ENCODE data around the gene TSPAN9.

TSPAN9 gene

DNA sequence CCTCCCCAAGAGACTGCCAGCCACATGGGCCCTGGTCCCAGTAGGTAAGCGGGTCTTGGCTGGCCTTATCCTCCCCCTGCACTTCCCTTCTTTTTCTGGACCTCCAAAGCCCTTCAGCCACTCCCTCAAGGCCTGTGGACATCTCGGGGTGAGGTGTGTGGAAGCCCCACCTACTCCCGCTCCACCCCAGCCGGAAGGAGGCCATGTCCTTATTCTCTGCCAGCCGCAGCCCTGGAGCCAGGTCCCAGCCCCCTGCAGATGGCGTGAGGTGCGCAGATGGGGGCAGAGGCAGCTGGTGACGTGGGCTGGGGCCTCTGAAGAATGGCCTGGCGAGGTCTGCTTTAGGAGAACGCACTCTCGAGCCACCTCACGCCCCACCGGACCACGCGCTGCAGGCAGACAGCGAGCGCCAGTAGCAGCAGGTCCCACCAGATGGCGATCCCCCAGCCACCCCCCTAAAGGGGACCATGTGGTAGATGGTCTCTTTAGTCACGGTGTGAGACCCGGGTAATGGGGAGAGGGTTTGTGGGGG, 167.1 kb downstream of the TSPAN9 start:
- Histone ChIP-seq H3K36me3 (ENCODE audit: control insufficient read depth, insufficient read depth, low read length) (no peaks in the 10 kb centered on the region), H3K9ac (ENCODE audit: low read depth, low read length) (no peak overlapping the region), H3K4me1 (ENCODE audit: control insufficient read depth, insufficient read depth, low read length) (no peaks in the 10 kb centered on the region), H3K4me3 (ENCODE audit: low read depth, low read length) (no peak overlapping the region), H3K27me3 (ENCODE audit: control insufficient read depth, insufficient read depth, low read length) (no peaks in the 10 kb centered on the region), H3K9me3 (ENCODE audit: control insufficient read depth, insufficient read depth, low read length) (no peaks in the 10 kb centered on the region)

DNA sequence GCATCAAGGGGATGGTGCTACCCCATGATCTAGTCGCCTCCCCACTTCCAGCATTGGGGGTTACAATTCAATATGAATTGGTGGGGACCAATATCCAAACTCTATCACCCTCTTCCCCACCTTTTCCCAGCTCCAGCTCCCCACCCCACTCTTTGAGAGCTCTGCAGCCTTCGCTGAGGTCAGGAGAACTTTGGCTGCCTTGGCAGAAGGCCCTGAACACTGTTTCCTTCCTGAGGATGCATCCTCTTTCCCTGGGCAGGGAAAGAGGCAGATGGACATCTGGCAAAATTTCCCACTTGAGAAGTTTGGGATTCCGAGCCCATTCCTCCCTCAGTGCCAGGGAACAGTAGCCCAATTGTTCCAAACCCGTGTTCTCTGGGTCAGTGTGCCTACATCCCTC, 169.1 kb downstream of the TSPAN9 start:
- Histone ChIP-seq H3K4me1 (ENCODE audit: control insufficient read depth, insufficient read depth, low read length) (no peaks in the 10 kb centered on the region), H3K9me3 (ENCODE audit: control insufficient read depth, insufficient read depth, low read length) (no peaks in the 10 kb centered on the region), H3K4me3 (ENCODE audit: low read depth, low read length) (no peak overlapping the region), H3K27me3 (ENCODE audit: control insufficient read depth, insufficient read depth, low read length) (no peaks in the 10 kb centered on the region), H3K36me3 (ENCODE audit: control insufficient read depth, insufficient read depth, low read length) (no peaks in the 10 kb centered on the region), H3K9ac (ENCODE audit: low read depth, low read length) (no peak overlapping the region)

DNA sequence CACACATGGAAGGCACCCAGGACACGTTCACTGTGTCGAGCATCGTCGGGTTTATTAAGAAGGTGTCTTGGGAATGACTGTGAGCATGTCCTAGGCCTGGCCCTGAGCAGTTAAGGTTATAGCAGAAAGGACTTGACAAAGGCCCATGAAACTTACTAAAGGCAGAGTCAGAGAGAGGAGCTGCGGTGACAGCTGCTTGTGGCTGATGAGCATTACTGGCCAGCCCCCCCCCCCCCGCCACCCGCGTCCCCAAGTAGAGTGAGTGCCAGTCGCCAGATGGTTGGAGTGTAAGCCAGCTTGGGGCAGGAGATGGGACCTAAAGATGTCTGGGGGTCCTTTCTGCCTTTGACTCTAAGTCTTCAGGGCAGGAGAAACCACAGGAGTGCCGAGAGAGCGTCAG, 169.9 kb downstream of the TSPAN9 start:
- no peaks in the 10 kb centered on the region for H3K9me3 ChIP-seq (ENCODE audit: control insufficient read depth, insufficient read depth, low read length)
- no peaks in the 10 kb centered on the region for H3K36me3 ChIP-seq (ENCODE audit: control insufficient read depth, insufficient read depth, low read length)
- H3K4me1 ChIP-seq (ENCODE audit: control insufficient read depth, insufficient read depth, low read length) = no peaks in the 10 kb centered on the region
- H3K9ac ChIP-seq (ENCODE audit: low read depth, low read length) = no peak overlapping the region
- no peak overlapping the region for H3K4me3 ChIP-seq (ENCODE audit: low read depth, low read length)
- H3K27me3 ChIP-seq (ENCODE audit: control insufficient read depth, insufficient read depth, low read length) = no peaks in the 10 kb centered on the region

DNA sequence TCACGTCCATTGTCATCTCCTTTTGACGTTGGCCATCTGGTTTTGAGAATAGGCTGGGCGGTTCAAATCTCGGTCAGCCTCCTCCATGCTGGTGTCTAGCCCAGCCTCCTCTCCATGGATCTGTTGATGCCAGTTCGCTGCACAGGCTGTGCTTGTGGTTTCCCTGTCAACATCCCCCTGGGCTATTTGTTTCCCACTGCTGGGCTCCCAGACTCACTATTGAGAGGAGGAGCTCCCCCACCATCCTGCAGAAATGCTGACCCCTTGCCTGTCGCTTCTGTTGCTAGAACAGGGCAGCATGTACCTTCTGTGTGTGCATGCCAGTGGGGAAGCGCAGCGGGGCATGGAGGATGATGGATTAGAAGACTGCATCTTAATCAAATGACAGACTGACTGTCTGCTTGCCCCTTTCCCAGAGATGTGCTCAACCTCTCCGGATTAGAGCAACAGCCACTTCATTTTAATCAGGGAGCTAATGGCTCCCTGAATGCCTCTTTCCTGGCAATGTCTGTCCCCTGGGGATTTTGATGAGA, 170.5 kb downstream of the TSPAN9 start:
- H3K36me3 ChIP-seq (ENCODE audit: control insufficient read depth, insufficient read depth, low read length) = no peaks in the 10 kb centered on the region
- no peak overlapping the region for H3K4me3 ChIP-seq (ENCODE audit: low read depth, low read length)
- H3K4me1 ChIP-seq (ENCODE audit: control insufficient read depth, insufficient read depth, low read length) = no peaks in the 10 kb centered on the region
- H3K9ac ChIP-seq (ENCODE audit: low read depth, low read length) = no peak overlapping the region
- no peaks in the 10 kb centered on the region for H3K27me3 ChIP-seq (ENCODE audit: control insufficient read depth, insufficient read depth, low read length)
- H3K9me3 ChIP-seq (ENCODE audit: control insufficient read depth, insufficient read depth, low read length) = no peaks in the 10 kb centered on the region

DNA sequence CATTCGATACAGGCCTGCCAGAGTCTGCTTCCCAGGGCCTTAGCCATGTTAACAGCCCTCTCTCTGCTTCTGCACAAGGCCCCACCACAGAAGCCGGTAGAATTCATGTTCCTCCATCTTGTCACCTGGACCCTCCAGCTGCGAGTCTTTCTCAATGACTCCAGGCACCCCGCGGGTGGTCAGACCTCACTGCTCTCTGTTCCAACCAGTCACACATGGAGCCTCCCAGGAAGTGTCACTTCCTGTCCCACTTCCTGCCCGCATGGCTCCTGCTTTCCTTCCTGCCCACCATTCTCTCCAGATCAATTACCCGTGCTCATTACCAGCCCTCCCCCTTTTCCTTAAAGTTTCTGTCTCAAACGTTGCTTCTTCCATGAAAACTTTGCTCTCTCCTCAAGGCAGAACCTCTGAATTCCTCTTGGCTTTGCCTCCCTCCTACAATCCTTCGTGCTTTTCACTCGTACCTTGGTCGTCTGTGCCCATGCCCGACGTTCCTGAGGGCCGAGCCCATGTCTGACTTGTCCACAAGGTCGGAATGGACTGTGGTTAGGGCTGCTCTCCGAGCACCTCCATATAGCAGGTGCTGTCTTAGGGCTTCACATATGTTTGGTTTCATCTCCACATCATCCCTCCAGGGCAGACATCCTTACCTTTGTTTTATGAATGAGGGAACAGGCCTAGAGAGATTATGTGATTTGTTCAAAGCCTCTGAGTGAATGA, 172.1 kb downstream of the TSPAN9 start:
- Histone ChIP-seq H3K27me3 (ENCODE audit: control insufficient read depth, insufficient read depth, low read length) (no peaks in the 10 kb centered on the region), H3K36me3 (ENCODE audit: control insufficient read depth, insufficient read depth, low read length) (no peaks in the 10 kb centered on the region), H3K9ac (ENCODE audit: low read depth, low read length) (no peak overlapping the region), H3K4me1 (ENCODE audit: control insufficient read depth, insufficient read depth, low read length) (no peaks in the 10 kb centered on the region), H3K9me3 (ENCODE audit: control insufficient read depth, insufficient read depth, low read length) (no peaks in the 10 kb centered on the region), H3K4me3 (ENCODE audit: low read depth, low read length) (no peak overlapping the region)

DNA sequence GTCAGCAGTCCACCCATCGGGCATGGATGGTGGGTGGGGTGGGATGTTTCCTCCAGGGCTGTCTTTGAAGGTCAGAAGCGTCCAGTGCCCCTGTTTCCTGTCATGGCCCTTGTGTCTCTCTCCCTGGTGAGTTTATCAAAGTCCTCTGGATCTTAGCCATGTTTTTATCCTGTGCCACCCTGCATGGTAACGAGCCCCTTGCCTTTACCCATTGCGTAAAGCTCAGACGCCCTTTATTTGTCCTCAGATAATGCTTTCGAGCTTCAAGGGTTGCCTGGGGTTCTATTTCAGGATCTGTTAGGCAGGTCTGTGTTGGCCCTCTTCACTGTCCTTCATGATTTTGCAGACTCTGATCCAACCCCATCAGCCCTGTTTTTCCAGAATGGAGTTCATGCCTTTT, 172.9 kb downstream of the TSPAN9 start:
- H3K36me3 ChIP-seq (ENCODE audit: control insufficient read depth, insufficient read depth, low read length) = no peaks in the 10 kb centered on the region
- no peaks in the 10 kb centered on the region for H3K4me1 ChIP-seq (ENCODE audit: control insufficient read depth, insufficient read depth, low read length)
- H3K9ac ChIP-seq (ENCODE audit: low read depth, low read length) = no peak overlapping the region
- no peaks in the 10 kb centered on the region for H3K27me3 ChIP-seq (ENCODE audit: control insufficient read depth, insufficient read depth, low read length)
- no peaks in the 10 kb centered on the region for H3K9me3 ChIP-seq (ENCODE audit: control insufficient read depth, insufficient read depth, low read length)
- H3K4me3 ChIP-seq (ENCODE audit: low read depth, low read length) = no peak overlapping the region

DNA sequence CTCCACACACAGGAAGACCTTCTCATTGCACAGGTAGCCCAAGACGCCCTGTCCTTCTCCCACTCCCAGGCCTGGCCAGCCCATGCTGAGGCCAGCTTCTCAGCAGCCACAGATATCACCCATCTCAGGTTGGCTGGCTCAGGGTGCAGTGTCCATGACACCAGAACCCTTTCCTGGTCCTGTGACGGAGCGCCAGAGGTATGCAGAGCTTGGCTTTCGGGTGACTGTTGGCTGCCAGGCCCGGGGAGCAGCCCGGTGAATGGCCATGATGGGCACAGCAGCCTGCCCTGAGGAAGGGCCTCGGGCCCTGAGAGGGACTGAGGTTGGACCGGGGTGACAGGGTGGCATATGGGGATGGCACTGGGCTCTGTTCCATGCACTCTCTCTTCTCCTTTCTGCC, 173.4 kb downstream of the TSPAN9 start:
- H3K9me3 ChIP-seq (ENCODE audit: control insufficient read depth, insufficient read depth, low read length) = no peaks in the 10 kb centered on the region
- no peaks in the 10 kb centered on the region for H3K4me1 ChIP-seq (ENCODE audit: control insufficient read depth, insufficient read depth, low read length)
- no peak overlapping the region for H3K9ac ChIP-seq (ENCODE audit: low read depth, low read length)
- H3K27me3 ChIP-seq (ENCODE audit: control insufficient read depth, insufficient read depth, low read length) = no peaks in the 10 kb centered on the region
- no peaks in the 10 kb centered on the region for H3K36me3 ChIP-seq (ENCODE audit: control insufficient read depth, insufficient read depth, low read length)
- no peak overlapping the region for H3K4me3 ChIP-seq (ENCODE audit: low read depth, low read length)

DNA sequence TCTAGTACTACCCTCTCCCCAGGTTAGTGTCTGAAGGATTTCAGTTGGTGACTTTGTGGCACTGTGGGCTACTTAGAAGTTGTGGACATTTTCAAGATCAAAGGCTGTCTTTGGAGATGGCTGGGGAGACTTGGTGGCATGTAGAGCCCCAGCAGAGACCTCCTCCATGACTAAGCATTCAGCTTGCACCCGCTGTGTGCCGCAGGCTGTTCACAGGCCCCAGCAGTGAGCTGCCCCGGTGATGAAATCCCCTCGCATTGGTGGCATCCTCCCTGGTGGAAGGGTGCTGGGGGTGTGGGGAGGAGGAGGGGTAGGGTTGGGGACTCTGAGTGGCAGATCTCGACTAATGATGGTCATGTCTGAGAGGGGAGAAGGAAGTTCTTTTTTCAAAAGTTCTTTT, 173.9 kb downstream of the TSPAN9 start:
- no peaks in the 10 kb centered on the region for H3K4me1 ChIP-seq (ENCODE audit: control insufficient read depth, insufficient read depth, low read length)
- no peak overlapping the region for H3K9ac ChIP-seq (ENCODE audit: low read depth, low read length)
- H3K27me3 ChIP-seq (ENCODE audit: control insufficient read depth, insufficient read depth, low read length) = no peaks in the 10 kb centered on the region
- H3K9me3 ChIP-seq (ENCODE audit: control insufficient read depth, insufficient read depth, low read length) = no peaks in the 10 kb centered on the region
- H3K36me3 ChIP-seq (ENCODE audit: control insufficient read depth, insufficient read depth, low read length) = no peaks in the 10 kb centered on the region
- no peak overlapping the region for H3K4me3 ChIP-seq (ENCODE audit: low read depth, low read length)

DNA sequence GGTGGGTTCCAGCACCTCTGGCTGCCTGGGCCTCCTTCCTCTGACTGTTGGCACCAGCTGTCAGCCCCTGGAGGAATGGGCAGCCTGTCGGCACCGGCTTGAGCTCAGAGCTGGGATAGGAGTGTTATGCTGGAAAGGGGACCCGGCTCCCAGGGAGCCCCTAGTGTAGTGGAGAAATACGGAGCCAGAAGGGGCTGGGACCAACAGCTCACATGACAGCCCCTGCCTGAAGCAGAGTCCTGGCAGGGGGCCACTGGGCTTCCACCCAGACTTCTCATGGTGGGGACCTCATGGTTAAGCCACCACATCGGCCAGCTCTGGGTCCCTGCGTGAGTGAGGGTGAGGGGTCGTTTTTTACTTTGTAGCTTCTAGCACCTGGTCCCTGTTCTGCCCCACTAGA, 174.5 kb downstream of the TSPAN9 start:
- no peaks in the 10 kb centered on the region for H3K4me1 ChIP-seq (ENCODE audit: control insufficient read depth, insufficient read depth, low read length)
- no peak overlapping the region for H3K9ac ChIP-seq (ENCODE audit: low read depth, low read length)
- no peak overlapping the region for H3K4me3 ChIP-seq (ENCODE audit: low read depth, low read length)
- H3K36me3 ChIP-seq (ENCODE audit: control insufficient read depth, insufficient read depth, low read length) = no peaks in the 10 kb centered on the region
- H3K27me3 ChIP-seq (ENCODE audit: control insufficient read depth, insufficient read depth, low read length) = no peaks in the 10 kb centered on the region
- H3K9me3 ChIP-seq (ENCODE audit: control insufficient read depth, insufficient read depth, low read length) = no peaks in the 10 kb centered on the region

DNA sequence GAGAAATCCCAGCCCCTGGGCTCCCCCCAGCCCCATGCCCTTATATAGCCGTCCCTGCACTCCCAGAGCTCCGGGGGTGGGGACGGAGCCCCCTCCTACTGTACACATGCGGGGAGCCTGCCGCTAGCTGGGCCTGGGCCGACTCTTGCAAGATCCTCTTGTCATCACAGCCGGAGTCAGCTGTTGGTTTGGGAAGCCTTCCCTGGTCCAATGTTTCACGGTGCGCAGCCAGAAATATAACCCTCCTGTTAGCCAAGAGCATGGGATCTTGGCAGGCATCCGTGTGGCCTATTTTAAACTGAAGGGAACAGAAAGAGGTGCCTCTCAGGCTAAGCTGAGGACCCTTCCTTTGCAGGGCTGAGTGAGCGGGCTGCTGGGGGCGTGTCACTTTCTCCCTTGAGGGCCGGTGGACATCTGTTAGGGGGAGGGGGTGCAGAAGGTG, 175.3 kb downstream of the TSPAN9 start:
- no peaks in the 10 kb centered on the region for H3K27me3 ChIP-seq (ENCODE audit: control insufficient read depth, insufficient read depth, low read length)
- H3K4me3 ChIP-seq (ENCODE audit: low read depth, low read length) = no peak overlapping the region
- no peaks in the 10 kb centered on the region for H3K9me3 ChIP-seq (ENCODE audit: control insufficient read depth, insufficient read depth, low read length)
- no peak overlapping the region for H3K9ac ChIP-seq (ENCODE audit: low read depth, low read length)
- no peaks in the 10 kb centered on the region for H3K36me3 ChIP-seq (ENCODE audit: control insufficient read depth, insufficient read depth, low read length)
- no peaks in the 10 kb centered on the region for H3K4me1 ChIP-seq (ENCODE audit: control insufficient read depth, insufficient read depth, low read length)

DNA sequence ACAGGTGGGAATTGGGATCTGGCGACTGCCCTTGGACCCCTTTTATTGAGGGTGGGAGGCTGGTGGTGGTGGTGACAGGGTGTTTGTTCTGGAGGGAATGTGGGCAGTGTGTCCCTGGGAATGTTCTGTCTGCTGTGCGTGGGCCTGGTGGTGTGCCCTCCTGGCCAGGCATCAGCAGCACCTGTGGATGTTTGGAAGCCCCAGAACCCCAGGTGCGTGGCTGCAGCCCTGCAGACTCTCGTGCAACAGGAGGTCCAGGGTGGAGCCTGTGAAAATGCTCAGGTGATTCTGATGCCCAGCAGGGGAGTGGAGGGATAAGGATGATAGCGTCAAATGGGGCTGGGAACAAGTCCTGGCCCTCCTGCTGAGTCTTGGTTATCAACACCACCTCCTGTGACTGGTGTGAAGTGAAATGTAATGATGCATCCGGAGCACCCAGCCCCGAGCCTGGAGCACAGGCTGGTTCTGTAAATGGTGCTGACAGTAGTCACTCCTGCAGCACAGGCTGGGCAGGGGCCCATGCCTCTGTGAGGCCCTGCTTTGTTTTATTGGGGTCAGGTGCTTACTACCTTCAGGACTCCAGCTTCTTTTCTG, 176.6 kb downstream of the TSPAN9 start:
- H3K9ac ChIP-seq (ENCODE audit: low read depth, low read length) = no peak overlapping the region
- H3K27me3 ChIP-seq (ENCODE audit: control insufficient read depth, insufficient read depth, low read length) = no peaks in the 10 kb centered on the region
- no peaks in the 10 kb centered on the region for H3K4me1 ChIP-seq (ENCODE audit: control insufficient read depth, insufficient read depth, low read length)
- H3K4me3 ChIP-seq (ENCODE audit: low read depth, low read length) = no peak overlapping the region
- H3K36me3 ChIP-seq (ENCODE audit: control insufficient read depth, insufficient read depth, low read length) = no peaks in the 10 kb centered on the region
- no peaks in the 10 kb centered on the region for H3K9me3 ChIP-seq (ENCODE audit: control insufficient read depth, insufficient read depth, low read length)

DNA sequence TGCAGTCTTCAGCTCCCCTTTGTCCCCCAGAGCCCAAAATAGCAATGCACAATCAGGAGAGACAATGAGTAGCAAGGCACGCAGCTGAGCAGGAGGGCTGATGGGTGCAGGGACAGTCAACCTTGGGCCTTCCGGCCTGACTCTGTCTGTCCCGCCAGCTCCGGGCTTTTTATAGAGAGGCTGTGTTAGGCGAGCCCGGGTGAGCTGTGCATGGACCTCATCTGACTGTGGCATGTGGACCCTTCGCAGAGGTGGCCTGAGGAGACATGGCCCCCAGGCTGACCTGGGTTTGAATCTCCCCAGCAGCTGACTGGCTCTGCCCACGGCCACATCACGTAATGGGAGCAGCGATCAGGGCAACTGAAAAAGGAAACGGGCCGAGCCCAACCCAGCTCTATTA, 177.9 kb downstream of the TSPAN9 start:
- H3K4me1 ChIP-seq (ENCODE audit: control insufficient read depth, insufficient read depth, low read length) = no peaks in the 10 kb centered on the region
- H3K9ac ChIP-seq (ENCODE audit: low read depth, low read length) = no peak overlapping the region
- no peak overlapping the region for H3K4me3 ChIP-seq (ENCODE audit: low read depth, low read length)
- H3K36me3 ChIP-seq (ENCODE audit: control insufficient read depth, insufficient read depth, low read length) = no peaks in the 10 kb centered on the region
- H3K9me3 ChIP-seq (ENCODE audit: control insufficient read depth, insufficient read depth, low read length) = no peaks in the 10 kb centered on the region
- no peaks in the 10 kb centered on the region for H3K27me3 ChIP-seq (ENCODE audit: control insufficient read depth, insufficient read depth, low read length)

All from iPS-15b (cell line).